ENCODE results near the gene GSC2. TPM values are rescaled to one million over a fixed set of nuclear protein-coding genes. Genes with fewer than 3 reads are reported as not detected.
A peak's percentile ranks its signal among the peaks of the same experiment; 100 is the strongest.

GSC2 gene
- total RNA-seq, 3 donors from 2014 or later, result not detected

- DNase-seq (ENCODE audit: low spot score in 2 of 2), result no peak
- TF ChIP-seq, protein P1, sequence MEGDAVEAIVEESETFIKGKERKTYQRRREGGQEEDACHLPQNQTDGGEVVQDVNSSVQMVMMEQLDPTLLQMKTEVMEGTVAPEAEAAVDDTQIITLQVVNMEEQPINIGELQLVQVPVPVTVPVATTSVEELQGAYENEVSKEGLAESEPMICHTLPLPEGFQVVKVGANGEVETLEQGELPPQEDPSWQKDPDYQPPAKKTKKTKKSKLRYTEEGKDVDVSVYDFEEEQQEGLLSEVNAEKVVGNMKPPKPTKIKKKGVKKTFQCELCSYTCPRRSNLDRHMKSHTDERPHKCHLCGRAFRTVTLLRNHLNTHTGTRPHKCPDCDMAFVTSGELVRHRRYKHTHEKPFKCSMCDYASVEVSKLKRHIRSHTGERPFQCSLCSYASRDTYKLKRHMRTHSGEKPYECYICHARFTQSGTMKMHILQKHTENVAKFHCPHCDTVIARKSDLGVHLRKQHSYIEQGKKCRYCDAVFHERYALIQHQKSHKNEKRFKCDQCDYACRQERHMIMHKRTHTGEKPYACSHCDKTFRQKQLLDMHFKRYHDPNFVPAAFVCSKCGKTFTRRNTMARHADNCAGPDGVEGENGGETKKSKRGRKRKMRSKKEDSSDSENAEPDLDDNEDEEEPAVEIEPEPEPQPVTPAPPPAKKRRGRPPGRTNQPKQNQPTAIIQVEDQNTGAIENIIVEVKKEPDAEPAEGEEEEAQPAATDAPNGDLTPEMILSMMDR (IDR thresholded peaks at IDR 0.05), result no peak
- TF ChIP-seq POLR2A (IDR thresholded peaks at IDR 0.05), result no peak
- no peak for TF ChIP-seq POLR2AphosphoS5 (IDR thresholded peaks at IDR 0.05)
- Histone ChIP-seq H3K9me3 (no peaks in the 10 kb centered on the region), H3K27ac (peak overlapping the region; percentile 88 to 92), H3K4me3 (peak overlapping the region; percentile 85 to 99 (median 85)), H3K27me3 (peaks cover 5 to 24% of the 10 kb centered on the region in 2 donors), H3K36me3 (no peaks in the 10 kb centered on the region), H3K4me1 (peaks cover 10 to 35% of the 10 kb centered on the region in 2 donors)
- intact Hi-C loops (cut with DNase I; ENCODE audit: low total_unique reads), result no loop called here
Measured at GRCh38 chr22:19172213-19173046, 22.3 kb upstream of the GSC2 start.

DNA sequence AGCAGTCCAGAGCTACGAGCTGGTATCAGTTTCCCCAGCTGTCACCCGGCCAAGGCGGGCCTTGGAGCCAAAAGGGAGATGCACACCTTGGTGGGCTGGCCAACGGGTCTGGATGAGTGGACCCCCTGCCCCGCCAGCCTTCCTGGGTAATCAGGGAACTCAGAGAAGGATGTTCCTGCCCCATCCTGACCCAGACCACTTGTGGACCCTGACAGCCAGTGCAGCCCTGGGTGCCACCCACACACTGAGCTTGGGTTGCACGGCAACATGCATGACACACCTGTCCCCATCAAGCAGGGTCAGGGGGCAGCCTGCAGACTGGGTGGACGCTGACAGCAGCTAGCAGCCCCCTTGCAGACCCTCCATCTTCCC lies 19.8 kb upstream of the GSC2 start:
- H3K36me3 ChIP-seq, result no peaks in the 10 kb centered on the region
- no peaks in the 10 kb centered on the region for H3K9me3 ChIP-seq
- peaks cover 5 to 38% of the 10 kb centered on the region in 2 donors for H3K27me3 ChIP-seq
- H3K27ac ChIP-seq, result no peak overlapping the region
- intact Hi-C loops (cut with DNase I; ENCODE audit: low total_unique reads), result no loop called here
- peak overlapping the region in 2 of 3 donors; percentile 36 to 61 for H3K4me3 ChIP-seq
- DNase-seq (ENCODE audit: low spot score in 2 of 2), result no peak
- peaks cover 5 to 24% of the 10 kb centered on the region in 2 donors for H3K4me1 ChIP-seq
- TF ChIP-seq POLR2A (IDR thresholded peaks at IDR 0.05), result no peak
- TF ChIP-seq, protein P1 (IDR thresholded peaks at IDR 0.05), result no peak
- no peak for TF ChIP-seq POLR2AphosphoS5 (IDR thresholded peaks at IDR 0.05)

DNA sequence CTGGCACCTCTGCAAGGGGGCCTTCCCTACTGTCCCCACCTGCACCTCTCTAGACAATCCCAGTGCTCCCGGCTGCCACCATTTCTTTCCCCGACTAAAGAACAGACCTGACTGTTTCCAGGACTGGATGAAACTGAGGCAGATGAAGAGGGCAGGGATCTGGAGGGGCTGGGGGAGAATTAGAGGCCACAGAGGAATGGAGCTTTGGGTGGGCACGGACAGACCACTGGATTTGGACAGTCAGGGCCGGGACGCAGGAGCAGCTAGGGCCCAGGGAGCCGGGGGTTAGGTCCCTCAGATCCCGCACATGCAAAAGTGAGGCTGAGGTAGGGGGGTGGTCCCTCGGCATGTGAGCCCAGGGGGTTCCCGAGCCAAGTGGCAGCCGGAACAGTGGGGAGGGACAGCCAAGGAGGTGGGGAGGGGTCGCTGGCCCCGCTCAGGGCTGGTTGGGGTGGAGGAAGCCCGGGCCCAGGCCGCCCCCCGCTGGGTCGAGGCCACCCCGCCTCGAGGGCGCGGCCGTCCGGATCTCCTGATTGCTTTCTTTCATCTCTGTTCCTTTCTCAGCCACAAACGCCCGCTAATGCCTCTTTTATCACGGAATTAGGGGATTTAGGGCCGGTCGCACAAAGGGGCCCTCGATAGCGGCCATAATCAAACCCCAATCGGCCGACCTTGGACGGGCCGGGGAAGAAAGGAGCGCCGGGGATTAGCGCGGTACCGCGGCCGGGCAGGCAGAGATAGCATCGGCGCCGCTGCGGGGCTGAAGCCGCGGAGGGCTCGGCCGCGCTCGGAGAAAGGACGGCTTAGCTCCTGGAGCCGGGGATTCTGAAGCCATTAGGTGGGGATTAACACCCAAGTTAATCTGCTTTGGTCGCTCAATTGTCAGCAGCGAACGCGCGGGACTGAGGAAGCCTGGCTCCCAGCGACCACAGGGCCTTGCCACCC lies 19.2 kb upstream of the GSC2 start:
- Histone ChIP-seq H3K9me3 (peaks cover 0 to 3% of the 10 kb centered on the region in 2 donors), H3K27ac (no peak overlapping the region), H3K4me1 (peaks cover 5 to 18% of the 10 kb centered on the region in 2 donors), H3K4me3 (peak overlapping the region; percentile 14 to 61 (median 36)), H3K36me3 (no peaks in the 10 kb centered on the region), H3K27me3 (peaks cover 5 to 38% of the 10 kb centered on the region in 2 donors)
- DNase-seq (ENCODE audit: low spot score in 2 of 2), result no peak
- intact Hi-C loops (cut with DNase I; ENCODE audit: low total_unique reads), result no loop called here
- TF ChIP-seq, protein P1 (IDR thresholded peaks at IDR 0.05), result no peak
- no peak for TF ChIP-seq POLR2A (IDR thresholded peaks at IDR 0.05)
- TF ChIP-seq POLR2AphosphoS5 (IDR thresholded peaks at IDR 0.05), result no peak

- H3K27ac ChIP-seq, result no peak overlapping the region
- H3K36me3 ChIP-seq, result no peaks in the 10 kb centered on the region
- no peak for TF ChIP-seq POLR2AphosphoS5 (IDR thresholded peaks at IDR 0.05)
- TF ChIP-seq, protein P1 (IDR thresholded peaks at IDR 0.05), result no peak
- TF ChIP-seq POLR2A (IDR thresholded peaks at IDR 0.05), result no peak
- DNase-seq (ENCODE audit: low spot score in 2 of 2), result no peak
- peaks cover 5 to 38% of the 10 kb centered on the region in 2 donors for H3K27me3 ChIP-seq
- H3K4me3 ChIP-seq, result no peak overlapping the region
- peaks cover 0 to 4% of the 10 kb centered on the region in 2 donors for H3K9me3 ChIP-seq
- peaks cover 5 to 10% of the 10 kb centered on the region in 2 donors for H3K4me1 ChIP-seq
- intact Hi-C loops (cut with DNase I; ENCODE audit: low total_unique reads), result no loop called here
Measured at GRCh38 chr22:19168088-19168890, 18.2 kb upstream of the GSC2 start.
